GM12891 (cell line): ENCODE results near the gene RIMBP2.

Source experiments
- PAX5 ChIP-seq: IDR thresholded peaks from 2 replicates; pipeline ENCODE4 v1.6.1; 2011; ENCODE audit warnings: low read length, moderate library complexity, mild to moderate bottlenecking; ENCODE audit not compliant: insufficient read depth, severe bottlenecking
- POLR2A ChIP-seq: IDR thresholded peaks from 2 replicates; pipeline ENCODE4 v1.6.1; 2011; ENCODE audit warnings: low read depth, low read length, control low read depth

GRCh38 chr12:130366159-130366558 lies 349.9 kb downstream of the RIMBP2 start:
- no peak for TF ChIP-seq POLR2A
- TF ChIP-seq PAX5: no peak
